ENCODE data around the gene LILRA2.

DNA sequence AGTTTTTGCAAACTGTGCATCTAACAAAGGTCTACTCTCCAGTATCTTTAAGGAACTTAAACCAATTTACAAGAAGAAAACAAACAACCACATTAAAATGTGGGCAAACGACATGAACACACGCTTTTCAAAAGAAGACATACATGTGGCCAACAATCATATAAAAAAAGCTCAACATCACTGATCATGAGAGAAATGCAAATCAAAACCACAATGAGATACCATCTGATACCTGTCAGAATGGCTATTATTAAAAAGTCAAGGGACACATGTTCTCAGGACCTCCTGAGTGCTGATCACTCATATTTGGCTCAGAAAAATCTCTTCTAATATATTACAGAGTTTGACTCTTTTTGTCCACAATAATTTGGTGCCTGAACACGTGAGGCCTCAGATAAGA lies 42.5 kb downstream of the LILRA2 start:
- no peak for TF ChIP-seq EZH2 (IDR thresholded peaks at IDR 0.05; ENCODE audit: low read depth, unreplicated experiment)
- TF ChIP-seq, protein P1, sequence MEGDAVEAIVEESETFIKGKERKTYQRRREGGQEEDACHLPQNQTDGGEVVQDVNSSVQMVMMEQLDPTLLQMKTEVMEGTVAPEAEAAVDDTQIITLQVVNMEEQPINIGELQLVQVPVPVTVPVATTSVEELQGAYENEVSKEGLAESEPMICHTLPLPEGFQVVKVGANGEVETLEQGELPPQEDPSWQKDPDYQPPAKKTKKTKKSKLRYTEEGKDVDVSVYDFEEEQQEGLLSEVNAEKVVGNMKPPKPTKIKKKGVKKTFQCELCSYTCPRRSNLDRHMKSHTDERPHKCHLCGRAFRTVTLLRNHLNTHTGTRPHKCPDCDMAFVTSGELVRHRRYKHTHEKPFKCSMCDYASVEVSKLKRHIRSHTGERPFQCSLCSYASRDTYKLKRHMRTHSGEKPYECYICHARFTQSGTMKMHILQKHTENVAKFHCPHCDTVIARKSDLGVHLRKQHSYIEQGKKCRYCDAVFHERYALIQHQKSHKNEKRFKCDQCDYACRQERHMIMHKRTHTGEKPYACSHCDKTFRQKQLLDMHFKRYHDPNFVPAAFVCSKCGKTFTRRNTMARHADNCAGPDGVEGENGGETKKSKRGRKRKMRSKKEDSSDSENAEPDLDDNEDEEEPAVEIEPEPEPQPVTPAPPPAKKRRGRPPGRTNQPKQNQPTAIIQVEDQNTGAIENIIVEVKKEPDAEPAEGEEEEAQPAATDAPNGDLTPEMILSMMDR (conservative IDR thresholded peaks at IDR 0.05; ENCODE audit: low read depth in 2 of 2): no peak
- TF ChIP-seq, protein P2, sequence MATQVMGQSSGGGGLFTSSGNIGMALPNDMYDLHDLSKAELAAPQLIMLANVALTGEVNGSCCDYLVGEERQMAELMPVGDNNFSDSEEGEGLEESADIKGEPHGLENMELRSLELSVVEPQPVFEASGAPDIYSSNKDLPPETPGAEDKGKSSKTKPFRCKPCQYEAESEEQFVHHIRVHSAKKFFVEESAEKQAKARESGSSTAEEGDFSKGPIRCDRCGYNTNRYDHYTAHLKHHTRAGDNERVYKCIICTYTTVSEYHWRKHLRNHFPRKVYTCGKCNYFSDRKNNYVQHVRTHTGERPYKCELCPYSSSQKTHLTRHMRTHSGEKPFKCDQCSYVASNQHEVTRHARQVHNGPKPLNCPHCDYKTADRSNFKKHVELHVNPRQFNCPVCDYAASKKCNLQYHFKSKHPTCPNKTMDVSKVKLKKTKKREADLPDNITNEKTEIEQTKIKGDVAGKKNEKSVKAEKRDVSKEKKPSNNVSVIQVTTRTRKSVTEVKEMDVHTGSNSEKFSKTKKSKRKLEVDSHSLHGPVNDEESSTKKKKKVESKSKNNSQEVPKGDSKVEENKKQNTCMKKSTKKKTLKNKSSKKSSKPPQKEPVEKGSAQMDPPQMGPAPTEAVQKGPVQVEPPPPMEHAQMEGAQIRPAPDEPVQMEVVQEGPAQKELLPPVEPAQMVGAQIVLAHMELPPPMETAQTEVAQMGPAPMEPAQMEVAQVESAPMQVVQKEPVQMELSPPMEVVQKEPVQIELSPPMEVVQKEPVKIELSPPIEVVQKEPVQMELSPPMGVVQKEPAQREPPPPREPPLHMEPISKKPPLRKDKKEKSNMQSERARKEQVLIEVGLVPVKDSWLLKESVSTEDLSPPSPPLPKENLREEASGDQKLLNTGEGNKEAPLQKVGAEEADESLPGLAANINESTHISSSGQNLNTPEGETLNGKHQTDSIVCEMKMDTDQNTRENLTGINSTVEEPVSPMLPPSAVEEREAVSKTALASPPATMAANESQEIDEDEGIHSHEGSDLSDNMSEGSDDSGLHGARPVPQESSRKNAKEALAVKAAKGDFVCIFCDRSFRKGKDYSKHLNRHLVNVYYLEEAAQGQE (IDR thresholded peaks at IDR 0.05; ENCODE audit: unreplicated experiment): no peak
- TF ChIP-seq CREB1 (CRISPR knock-in tag; IDR thresholded peaks at IDR 0.05; ENCODE audit: low read depth): no peak
- TF ChIP-seq POLR2AphosphoS5 (IDR thresholded peaks at IDR 0.05; ENCODE audit: low read depth): no peak
- TF ChIP-seq EZH2phosphoT487 (IDR thresholded peaks at IDR 0.05; ENCODE audit: unreplicated experiment): no peak
- TF ChIP-seq JUNB (IDR thresholded peaks at IDR 0.05; ENCODE audit: unreplicated experiment): no peak
- TF ChIP-seq ZNF114 (CRISPR knock-in tag; IDR thresholded peaks at IDR 0.05): no peak
- TF ChIP-seq, protein P3, sequence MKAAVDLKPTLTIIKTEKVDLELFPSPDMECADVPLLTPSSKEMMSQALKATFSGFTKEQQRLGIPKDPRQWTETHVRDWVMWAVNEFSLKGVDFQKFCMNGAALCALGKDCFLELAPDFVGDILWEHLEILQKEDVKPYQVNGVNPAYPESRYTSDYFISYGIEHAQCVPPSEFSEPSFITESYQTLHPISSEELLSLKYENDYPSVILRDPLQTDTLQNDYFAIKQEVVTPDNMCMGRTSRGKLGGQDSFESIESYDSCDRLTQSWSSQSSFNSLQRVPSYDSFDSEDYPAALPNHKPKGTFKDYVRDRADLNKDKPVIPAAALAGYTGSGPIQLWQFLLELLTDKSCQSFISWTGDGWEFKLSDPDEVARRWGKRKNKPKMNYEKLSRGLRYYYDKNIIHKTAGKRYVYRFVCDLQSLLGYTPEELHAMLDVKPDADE (IDR thresholded peaks at IDR 0.05): no peak
- no peak for TF ChIP-seq NANOG (IDR thresholded peaks at IDR 0.05; ENCODE audit: borderline replicate concordance)
- no peak for TF ChIP-seq STAT1 (IDR thresholded peaks at IDR 0.05; ENCODE audit: unreplicated experiment)
